ENCODE data around the gene PTH1R. TPM values are rescaled to one million over a fixed set of nuclear protein-coding genes. Genes with fewer than 3 reads are reported as not detected.

PTH1R gene
- total RNA-seq, 1 experiment from 2014 or later = not detected

DNA sequence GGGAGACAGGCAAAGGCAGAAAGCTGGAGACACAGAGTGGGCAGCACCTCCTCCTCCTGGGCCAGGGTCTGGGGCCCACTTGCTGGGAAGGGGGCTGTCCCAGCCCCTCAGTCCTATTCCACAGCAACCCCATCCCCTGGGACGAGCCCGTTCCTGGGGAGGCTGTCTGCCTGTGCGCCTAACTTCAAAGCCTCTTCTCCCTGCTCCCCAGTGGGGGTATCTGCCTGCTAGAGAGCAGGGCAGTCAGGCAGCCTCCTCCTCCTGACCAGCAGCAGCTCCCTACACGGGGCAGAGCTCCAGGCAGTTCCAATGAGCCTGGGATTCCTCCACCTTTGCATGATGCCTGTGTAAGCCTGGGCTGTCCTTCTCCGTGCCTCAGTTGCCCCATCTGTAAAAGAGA is 6.9 kb downstream of the PTH1R start:
- Mint-ChIP-seq H3K4me3 (ENCODE audit: low read depth, unreplicated experiment) (no peak overlapping the region), H3K4me1 (ENCODE audit: low read depth, unreplicated experiment) (no peaks in the 10 kb centered on the region), H3K27ac (ENCODE audit: unreplicated experiment) (no peak overlapping the region), H3K9me3 (ENCODE audit: low read depth, unreplicated experiment) (no peaks in the 10 kb centered on the region), H3K36me3 (ENCODE audit: insufficient read depth, unreplicated experiment) (no peaks in the 10 kb centered on the region), H3K27me3 (ENCODE audit: unreplicated experiment) (peaks cover 67% of the 10 kb centered on the region)
- BruUV-seq (replicated peaks) = no TSS peak
- intact Hi-C loops (cut with micrococcal nuclease; ENCODE audit: unreplicated experiment) = no loop called here
- TF ChIP-seq CTCF (IDR thresholded peaks at IDR 0.05; ENCODE audit: unreplicated experiment) = no peak
- CTCF ChIA-PET = no interaction called here
- no peak for DNase-seq

GRCh38 chr3:46884929-46885328 is 7.4 kb downstream of the PTH1R start:
- H3K4me3 Mint-ChIP-seq (ENCODE audit: low read depth, unreplicated experiment) = no peak overlapping the region
- peaks cover 62% of the 10 kb centered on the region for H3K27me3 Mint-ChIP-seq (ENCODE audit: unreplicated experiment)

GRCh38 chr3:46885612-46886011 is 8.1 kb downstream of the PTH1R start:
- BruUV-seq (replicated peaks) = no TSS peak
- DNase-seq = no peak
- peaks cover 57% of the 10 kb centered on the region for H3K27me3 Mint-ChIP-seq (ENCODE audit: unreplicated experiment)
- no peak overlapping the region for H3K4me3 Mint-ChIP-seq (ENCODE audit: low read depth, unreplicated experiment)
- no peaks in the 10 kb centered on the region for H3K4me1 Mint-ChIP-seq (ENCODE audit: low read depth, unreplicated experiment)
- CTCF ChIA-PET = interaction anchor here (0.5 to 0.6 kb wide), 2 partner anchors 38 to 155 kb away, joined by 3 to 4 read pairs; no protein-coding TSS in a partner anchor
- no peaks in the 10 kb centered on the region for H3K36me3 Mint-ChIP-seq (ENCODE audit: insufficient read depth, unreplicated experiment)
- intact Hi-C loops (cut with micrococcal nuclease; ENCODE audit: unreplicated experiment) = no loop called here
- no peaks in the 10 kb centered on the region for H3K9me3 Mint-ChIP-seq (ENCODE audit: low read depth, unreplicated experiment)
- no peak for TF ChIP-seq CTCF (IDR thresholded peaks at IDR 0.05; ENCODE audit: unreplicated experiment)
- no peak overlapping the region for H3K27ac Mint-ChIP-seq (ENCODE audit: unreplicated experiment)

More at GRCh38 chr3:46884929-46885328, 7.4 kb downstream of the PTH1R start:
- Mint-ChIP-seq H3K9me3 (ENCODE audit: low read depth, unreplicated experiment) (no peaks in the 10 kb centered on the region), H3K27ac (ENCODE audit: unreplicated experiment) (no peak overlapping the region), H3K36me3 (ENCODE audit: insufficient read depth, unreplicated experiment) (no peaks in the 10 kb centered on the region), H3K4me1 (ENCODE audit: low read depth, unreplicated experiment) (no peaks in the 10 kb centered on the region)
- BruUV-seq (replicated peaks) = no TSS peak
- TF ChIP-seq CTCF (IDR thresholded peaks at IDR 0.05; ENCODE audit: unreplicated experiment) = no peak
- intact Hi-C loops (cut with micrococcal nuclease; ENCODE audit: unreplicated experiment) = no loop called here
- CTCF ChIA-PET = interaction anchor here (0.6 kb wide), 1 partner anchor 37 kb away, joined by 3 read pairs; no protein-coding TSS in a partner anchor
- DNase-seq = no peak

- no TSS peak for BruUV-seq (replicated peaks)
- H3K36me3 Mint-ChIP-seq (ENCODE audit: insufficient read depth, unreplicated experiment) = peaks cover 9% of the 10 kb centered on the region
- intact Hi-C loops (cut with micrococcal nuclease; ENCODE audit: unreplicated experiment) = no loop called here
- H3K9me3 Mint-ChIP-seq (ENCODE audit: low read depth, unreplicated experiment) = no peaks in the 10 kb centered on the region
- H3K4me3 Mint-ChIP-seq (ENCODE audit: low read depth, unreplicated experiment) = no peak overlapping the region
- H3K27me3 Mint-ChIP-seq (ENCODE audit: unreplicated experiment) = peaks cover 49% of the 10 kb centered on the region
- CTCF ChIA-PET = no interaction called here
- peaks cover 11% of the 10 kb centered on the region for H3K4me1 Mint-ChIP-seq (ENCODE audit: low read depth, unreplicated experiment)
- no peak for TF ChIP-seq CTCF (IDR thresholded peaks at IDR 0.05; ENCODE audit: unreplicated experiment)
- H3K27ac Mint-ChIP-seq (ENCODE audit: unreplicated experiment) = no peak overlapping the region
- DNase-seq = no peak
Observed at GRCh38 chr3:46887980-46888494, 10.5 kb downstream of the PTH1R start.
